CD8-positive, alpha-beta memory T cell (primary cell): ENCODE data around the gene ARHGAP25. TPM values are rescaled to one million over a fixed set of nuclear protein-coding genes. Genes with fewer than 3 reads are reported as not detected.
A peak's percentile ranks its signal among the peaks of the same experiment; 100 is the strongest.

Experiments used
- CTCF ChIA-PET: fragments of 350-600 bp; sonication (Branson Sonifier 250); formaldehyde crosslinking; loops from one replicate; lab custom pipeline; 2021; ENCODE audit warnings: antibody characterized with exemption; lab: Charles Lee
- POLR2A ChIA-PET: fragments of 350-600 bp; sonication (Branson Sonifier 250); formaldehyde crosslinking; loops from one replicate; lab custom pipeline; 2021; ENCODE audit warnings: antibody characterized with exemption; lab: Charles Lee
- DNase-seq, 5 donors: peaks; one replicate each; pipeline versions ENCODE4 v3.0.0 to v3.0.0-alpha.2; 2020 to 2022; ENCODE audit warnings: mixed read lengths in 1 of 5
- H3K27ac ChIP-seq: one replicate; pipeline ENCODE4 v1.7.0; 2013; ENCODE audit warnings: low read depth, mild to moderate bottlenecking, low read length, moderate library complexity
- H3K27me3 ChIP-seq: 2 replicates; pipeline ENCODE4 v1.7.0; 2013; ENCODE audit warnings: low read length, mild to moderate bottlenecking; ENCODE audit not compliant: insufficient read depth, poor library complexity, severe bottlenecking
- H3K36me3 ChIP-seq: 2 replicates; pipeline ENCODE4 v1.7.0; 2013; ENCODE audit warnings: mild to moderate bottlenecking, low read length, moderate library complexity; ENCODE audit not compliant: insufficient read depth
- H3K4me1 ChIP-seq: 2 replicates; pipeline ENCODE4 v1.7.0; 2013; ENCODE audit warnings: mild to moderate bottlenecking, low read length, moderate library complexity; ENCODE audit not compliant: insufficient read depth
- H3K4me3 ChIP-seq: 2 replicates; pipeline ENCODE4 v1.7.0; 2013; ENCODE audit warnings: mild to moderate bottlenecking, low read length
- H3K9me3 ChIP-seq: 2 replicates; pipeline ENCODE4 v1.7.0; 2013; ENCODE audit warnings: mild to moderate bottlenecking, low read length
- H3K27ac Mint-ChIP-seq, 8 donors: one replicate each; pipeline ENCODE4 v1.8.0; 2020 to 2021; ENCODE audit warnings: mixed read lengths in 8 of 8, mild to moderate bottlenecking in 6 of 8, inconsistent platforms in 3 of 8, moderate library complexity in 3 of 8
- H3K27me3 Mint-ChIP-seq, 2 donors: one replicate each; pipeline ENCODE4 v1.8.0; 2020 to 2021; ENCODE audit warnings: mixed read lengths in 2 of 2, mild to moderate bottlenecking in 1 of 2, moderate library complexity in 1 of 2
- H3K36me3 Mint-ChIP-seq, 3 donors: one replicate each; pipeline ENCODE4 v1.8.0; 2020 to 2021; ENCODE audit warnings: mixed read lengths in 3 of 3, inconsistent platforms in 1 of 3, mild to moderate bottlenecking in 1 of 3
- H3K4me1 Mint-ChIP-seq, 3 donors: one replicate each; pipeline ENCODE4 v1.8.0; 2020 to 2021; ENCODE audit warnings: mixed read lengths in 3 of 3, inconsistent platforms in 1 of 3, mild to moderate bottlenecking in 1 of 3
- H3K4me3 Mint-ChIP-seq, 7 donors: one replicate each; pipeline ENCODE4 v1.8.0; 2020 to 2021; ENCODE audit warnings: mixed read lengths in 7 of 7, mild to moderate bottlenecking in 6 of 7, moderate library complexity in 4 of 7, inconsistent platforms in 2 of 7
- H3K9me3 Mint-ChIP-seq, 5 donors: one replicate each; pipeline ENCODE4 v1.8.0; 2020 to 2022; ENCODE audit warnings: mixed read lengths in 5 of 5, mild to moderate bottlenecking in 3 of 5, moderate library complexity in 2 of 5, inconsistent platforms in 1 of 5
- polyA plus RNA-seq: library from polyadenylated mRNA; unstranded; fragments of 300-500 nt; fragmentation: Illumina TruSeq; gene quantifications from one replicate; pipeline ENCODE4 v1.2.3, GENCODE V29; 2021
- total RNA-seq, 2 experiments: library from RNA; stranded (reverse); gene quantifications; one replicate each; pipeline ENCODE4 v1.2.3, GENCODE V29; 2021

ARHGAP25 gene
- total and polyA plus RNA-seq, 3 experiments from 2014 or later: 74.7 to 200 (median 75.2) TPM

GRCh38 chr2:68727683-68728375 lies 6.8 kb upstream of the ARHGAP25 start:
- no peaks in the 10 kb centered on the region for H3K9me3 Mint-ChIP-seq
- DNase-seq: no peak
- H3K4me3 ChIP-seq: no peak overlapping the region
- ChIA-PET POLR2A (interaction anchor here (1.4 to 1.5 kb wide), 2 partner anchors 10 to 180 kb away, joined by 4 to 5 read pairs; no protein-coding TSS in a partner anchor), CTCF (interaction anchor here (1.1 to 2.1 kb wide), 6 partner anchors 10 to 240 kb away, joined by 3 to 12 read pairs (median 6); no protein-coding TSS in a partner anchor)
- peak overlapping the region in 5 of 7 donors; percentile 25 to 65 (median 45) for H3K4me3 Mint-ChIP-seq
- peak overlapping the region; percentile 76 to 94 (median 90) for H3K27ac Mint-ChIP-seq
- no peaks in the 10 kb centered on the region for H3K27me3 Mint-ChIP-seq
- no peak overlapping the region for H3K27ac ChIP-seq
- H3K4me1 ChIP-seq: peaks cover 35% of the 10 kb centered on the region
- no peaks in the 10 kb centered on the region for H3K36me3 ChIP-seq
- H3K9me3 ChIP-seq: no peaks in the 10 kb centered on the region
- H3K36me3 Mint-ChIP-seq: peaks cover 0 to 2% (median 0%) of the 10 kb centered on the region in 3 donors
- peaks cover 50 to 83% (median 76%) of the 10 kb centered on the region in 3 donors for H3K4me1 Mint-ChIP-seq
- H3K27me3 ChIP-seq: no peaks in the 10 kb centered on the region

GRCh38 chr2:68730828-68731227 lies 3.8 kb upstream of the ARHGAP25 start:
- Mint-ChIP-seq H3K4me1 (peaks cover 33 to 56% (median 48%) of the 10 kb centered on the region in 3 donors), H3K36me3 (peaks cover 0 to 2% (median 1%) of the 10 kb centered on the region in 3 donors), H3K4me3 (no peak overlapping the region), H3K27ac (peak overlapping the region in 2 of 8 donors; percentile 4 to 23), H3K27me3 (no peaks in the 10 kb centered on the region), H3K9me3 (no peaks in the 10 kb centered on the region)
- H3K36me3 ChIP-seq: no peaks in the 10 kb centered on the region
- H3K27ac ChIP-seq: no peak overlapping the region
- no peaks in the 10 kb centered on the region for H3K27me3 ChIP-seq
- POLR2A ChIA-PET: interaction anchor here (1.7 kb wide), 1 partner anchor 8 kb away, joined by 5 read pairs; no protein-coding TSS in a partner anchor
- H3K4me1 ChIP-seq: peaks cover 39% of the 10 kb centered on the region
- CTCF ChIA-PET: interaction anchor here (0.9 to 2.0 kb wide), 4 partner anchors 21 to 27 kb away, joined by 3 to 5 read pairs (median 4); no protein-coding TSS in a partner anchor
- no peaks in the 10 kb centered on the region for H3K9me3 ChIP-seq
- no peak overlapping the region for H3K4me3 ChIP-seq
- DNase-seq: no peak

GRCh38 chr2:68732036-68732932 lies 2.3 kb upstream of the ARHGAP25 start:
- ChIA-PET POLR2A (interaction anchor here (0.5 kb wide), 1 partner anchor 18 kb away, joined by 5 read pairs; no protein-coding TSS in a partner anchor), CTCF (interaction anchor here (0.7 to 3.7 kb wide), 9 partner anchors 8 to 267 kb away, joined by 3 to 22 read pairs (median 7); no protein-coding TSS in a partner anchor)
- H3K4me1 Mint-ChIP-seq: peaks cover 18 to 45% (median 36%) of the 10 kb centered on the region in 3 donors
- H3K27me3 ChIP-seq: no peaks in the 10 kb centered on the region
- H3K9me3 Mint-ChIP-seq: no peaks in the 10 kb centered on the region
- H3K27ac ChIP-seq: no peak overlapping the region
- no peak for DNase-seq
- no peaks in the 10 kb centered on the region for H3K27me3 Mint-ChIP-seq
- H3K4me3 ChIP-seq: no peak overlapping the region
- peaks cover 0 to 8% (median 2%) of the 10 kb centered on the region in 3 donors for H3K36me3 Mint-ChIP-seq
- H3K27ac Mint-ChIP-seq: peak overlapping the region in 5 of 8 donors; percentile 2 to 55 (median 24)
- H3K4me3 Mint-ChIP-seq: peak overlapping the region in 1 of 7 donors; percentile 34
- H3K36me3 ChIP-seq: no peaks in the 10 kb centered on the region
- peaks cover 30% of the 10 kb centered on the region for H3K4me1 ChIP-seq
- H3K9me3 ChIP-seq: no peaks in the 10 kb centered on the region

- no peak overlapping the region for H3K4me3 ChIP-seq
- Mint-ChIP-seq H3K4me3 (no peak overlapping the region), H3K36me3 (peaks cover 0 to 16% (median 2%) of the 10 kb centered on the region in 3 donors), H3K4me1 (peaks cover 20 to 45% (median 36%) of the 10 kb centered on the region in 3 donors), H3K27ac (no peak overlapping the region), H3K27me3 (no peaks in the 10 kb centered on the region), H3K9me3 (no peaks in the 10 kb centered on the region)
- ChIA-PET POLR2A (interaction anchor here (0.8 to 1.7 kb wide), 5 partner anchors 9 to 175 kb away, joined by 3 to 6 read pairs (median 5); no protein-coding TSS in a partner anchor), CTCF (interaction anchor here (0.9 to 3.7 kb wide), 11 partner anchors 9 to 270 kb away, joined by 3 to 22 read pairs (median 6); no protein-coding TSS in a partner anchor)
- H3K27me3 ChIP-seq: no peaks in the 10 kb centered on the region
- H3K4me1 ChIP-seq: peaks cover 29% of the 10 kb centered on the region
- H3K27ac ChIP-seq: peak overlapping the region; percentile 62
- no peaks in the 10 kb centered on the region for H3K9me3 ChIP-seq
- H3K36me3 ChIP-seq: no peaks in the 10 kb centered on the region
- no peak for DNase-seq
These were observed 1.2 kb upstream of the ARHGAP25 start for GRCh38 chr2:68733365-68733764.

GRCh38 chr2:68734176-68734575 lies 435 bp upstream of the ARHGAP25 start:
- no peak overlapping the region for H3K27ac Mint-ChIP-seq
- H3K9me3 Mint-ChIP-seq: no peaks in the 10 kb centered on the region
- POLR2A ChIA-PET: interaction anchor here (0.8 to 1.7 kb wide), 9 partner anchors 8 to 174 kb away, joined by 3 to 9 read pairs (median 5); no protein-coding TSS in a partner anchor
- Histone ChIP-seq H3K4me1 (peaks cover 37% of the 10 kb centered on the region), H3K27me3 (no peaks in the 10 kb centered on the region), H3K36me3 (no peaks in the 10 kb centered on the region), H3K4me3 (peak overlapping the region; percentile 73), H3K9me3 (no peaks in the 10 kb centered on the region), H3K27ac (peak overlapping the region; percentile 62)
- peaks cover 23 to 46% (median 37%) of the 10 kb centered on the region in 3 donors for H3K4me1 Mint-ChIP-seq
- no peak overlapping the region for H3K4me3 Mint-ChIP-seq
- DNase-seq: no peak
- CTCF ChIA-PET: interaction anchor here (0.8 to 3.7 kb wide), 16 partner anchors 10 to 271 kb away, joined by 3 to 22 read pairs (median 4); no protein-coding TSS in a partner anchor
- no peaks in the 10 kb centered on the region for H3K27me3 Mint-ChIP-seq
- peaks cover 0 to 20% (median 2%) of the 10 kb centered on the region in 3 donors for H3K36me3 Mint-ChIP-seq

GRCh38 chr2:68736086-68736485 lies 1.5 kb downstream of the ARHGAP25 start:
- Histone ChIP-seq H3K27me3 (no peaks in the 10 kb centered on the region), H3K9me3 (no peaks in the 10 kb centered on the region), H3K4me1 (peaks cover 56% of the 10 kb centered on the region), H3K4me3 (peak overlapping the region; percentile 73), H3K27ac (peak overlapping the region; percentile 62), H3K36me3 (peaks cover 6% of the 10 kb centered on the region)
- Mint-ChIP-seq H3K27me3 (no peaks in the 10 kb centered on the region), H3K27ac (peak overlapping the region in 1 of 8 donors; percentile 100), H3K9me3 (no peaks in the 10 kb centered on the region), H3K36me3 (peaks cover 0 to 27% (median 9%) of the 10 kb centered on the region in 3 donors), H3K4me3 (no peak overlapping the region), H3K4me1 (peaks cover 42 to 51% (median 49%) of the 10 kb centered on the region in 3 donors)
- CTCF ChIA-PET: interaction anchor here (0.6 to 8.8 kb wide), 3 partner anchors 15 to 17 kb away, joined by 3 to 94 read pairs (median 3); no protein-coding TSS in a partner anchor
- DNase-seq: no peak
- POLR2A ChIA-PET: no interaction called here

GRCh38 chr2:68737711-68738110 lies 3.1 kb downstream of the ARHGAP25 start:
- Histone ChIP-seq H3K36me3 (peaks cover 6% of the 10 kb centered on the region), H3K27me3 (no peaks in the 10 kb centered on the region), H3K4me1 (peaks cover 71% of the 10 kb centered on the region), H3K4me3 (peak overlapping the region; percentile 73), H3K27ac (peak overlapping the region; percentile 56), H3K9me3 (no peaks in the 10 kb centered on the region)
- DNase-seq: peak in 4 of 5 donors; percentile 40 to 58 (median 52)
- ChIA-PET POLR2A (interaction anchor here (0.6 to 1.6 kb wide), 6 partner anchors 10 to 30 kb away, joined by 4 to 10 read pairs (median 4); no protein-coding TSS in a partner anchor), CTCF (interaction anchor here (0.8 to 8.8 kb wide), 11 partner anchors 13 to 274 kb away, joined by 3 to 94 read pairs (median 3); no protein-coding TSS in a partner anchor)
- Mint-ChIP-seq H3K4me3 (no peak overlapping the region), H3K27ac (peak overlapping the region in 5 of 8 donors; percentile 76 to 100 (median 91)), H3K9me3 (no peaks in the 10 kb centered on the region), H3K4me1 (peaks cover 48 to 57% (median 55%) of the 10 kb centered on the region in 3 donors), H3K27me3 (no peaks in the 10 kb centered on the region), H3K36me3 (peaks cover 0 to 34% (median 7%) of the 10 kb centered on the region in 3 donors)
